ENCODE data around the gene NR4A1. TPM values are rescaled to one million over a fixed set of nuclear protein-coding genes. Genes with fewer than 3 reads are reported as not detected.

The NR4A1 gene
- total and polyA plus RNA-seq, 2 of the 13 experiments (the other 11 are each of a cell fraction or from before 2014, with no cell fraction given), result 5.7 to 15.2 TPM

- TF ChIP-seq ZNF354B (CRISPR knock-in tag; IDR thresholded peaks at IDR 0.05) (0 out of 2 replicates have a peak, but pooled peaks have one; percentile 15), EP300 (IDR thresholded peaks at IDR 0.05; ENCODE audit: low read depth in 2 of 2, low read length in 2 of 2) (no peak), EP300 (CRISPR knock-in tag; IDR thresholded peaks at IDR 0.05; ENCODE audit: borderline replicate concordance) (no peak), THAP11 (CRISPR knock-in tag; IDR thresholded peaks at IDR 0.05) (peak; percentile 39; the same call in 1 of the 2 replicates), TFDP2 (CRISPR knock-in tag; IDR thresholded peaks at IDR 0.05) (no peak), ZNF543 (CRISPR knock-in tag; IDR thresholded peaks at IDR 0.05) (peak; percentile 36; the same call in 1 of the 2 replicates), TBX3 (IDR thresholded peaks at IDR 0.05; ENCODE audit: borderline replicate concordance) (no peak), SALL1 (CRISPR knock-in tag; IDR thresholded peaks at IDR 0.05) (0 out of 2 replicates have a peak, but pooled peaks have one; percentile 40), ZNF766 (CRISPR knock-in tag; IDR thresholded peaks at IDR 0.05; ENCODE audit: borderline replicate concordance) (no peak), DDIT3 (CRISPR knock-in tag; IDR thresholded peaks at IDR 0.05) (no peak), SMARCC2 (IDR thresholded peaks at IDR 0.05) (no peak), MEIS2 (CRISPR knock-in tag; IDR thresholded peaks at IDR 0.05) (no peak), ZNF121 (CRISPR knock-in tag; IDR thresholded peaks at IDR 0.05) (no peak), PAXIP1 (CRISPR knock-in tag; conservative IDR thresholded peaks at IDR 0.05) (peak; percentile 46; the same call in 1 of the 2 replicates), ELK4 (CRISPR knock-in tag; IDR thresholded peaks at IDR 0.05; ENCODE audit: borderline replicate concordance) (no peak), ZNF251 (CRISPR knock-in tag; IDR thresholded peaks at IDR 0.05) (no peak), YEATS4 (CRISPR knock-in tag; IDR thresholded peaks at IDR 0.05; ENCODE audit: borderline replicate concordance) (no peak; the same call in 1 of the 2 replicates), CCDC6 (CRISPR knock-in tag; IDR thresholded peaks at IDR 0.05) (no peak), ZNF598 (CRISPR knock-in tag; IDR thresholded peaks at IDR 0.05; ENCODE audit: borderline replicate concordance) (peak; percentile 5; the same call in 1 of the 2 replicates), ZNF780A (CRISPR knock-in tag; IDR thresholded peaks at IDR 0.05) (no peak), ZNF713 (CRISPR knock-in tag; IDR thresholded peaks at IDR 0.05) (no peak), ZIK1 (CRISPR knock-in tag; IDR thresholded peaks at IDR 0.05; ENCODE audit: borderline replicate concordance, low read depth) (no peak), EED (CRISPR knock-in tag; IDR thresholded peaks at IDR 0.05) (no peak)
- TF ChIP-seq, protein P1, sequence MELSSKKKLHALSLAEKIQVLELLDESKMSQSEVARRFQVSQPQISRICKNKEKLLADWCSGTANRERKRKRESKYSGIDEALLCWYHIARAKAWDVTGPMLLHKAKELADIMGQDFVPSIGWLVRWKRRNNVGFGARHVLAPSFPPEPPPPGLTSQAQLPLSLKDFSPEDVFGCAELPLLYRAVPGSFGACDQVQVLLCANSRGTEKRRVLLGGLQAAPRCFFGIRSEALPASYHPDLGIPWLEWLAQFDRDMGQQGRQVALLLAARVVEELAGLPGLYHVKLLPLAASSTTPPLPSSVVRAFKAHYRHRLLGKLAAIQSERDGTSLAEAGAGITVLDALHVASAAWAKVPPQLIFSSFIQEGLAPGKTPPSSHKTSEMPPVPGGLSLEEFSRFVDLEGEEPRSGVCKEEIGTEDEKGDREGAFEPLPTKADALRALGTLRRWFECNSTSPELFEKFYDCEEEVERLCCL (CRISPR knock-in tag; IDR thresholded peaks at IDR 0.05; ENCODE audit: borderline replicate concordance), result no peak
These were observed 41.1 kb upstream of the NR4A1 start (continued) for GRCh38 chr12:52010152-52010622.

Data from HepG2 (cell line).